Measurements from ENCODE around the gene SYT14. TPM values are rescaled to one million over a fixed set of nuclear protein-coding genes. Genes with fewer than 3 reads are reported as not detected.
"Not testable (repeated sequence)": the region's sequence is repeated elsewhere in the genome, so short reads cannot be mapped to it uniquely, and the experiment has no call there.

The SYT14 gene
- polyA plus RNA-seq, 1 donor from 2014 or later: not detected

- not testable (repeated sequence) for H3K27ac Mint-ChIP-seq, H3K36me3 Mint-ChIP-seq, H3K4me1 Mint-ChIP-seq
These were observed 18.4 kb upstream of the SYT14 start for GRCh38 chr1:209919637-209920036.

GRCh38 chr1:209920844-209921243, 17.2 kb upstream of the SYT14 start:
- no peak overlapping the region for H3K27ac Mint-ChIP-seq
- H3K9me3 Mint-ChIP-seq: no peaks in the 10 kb centered on the region
- no peaks in the 10 kb centered on the region for H3K27me3 Mint-ChIP-seq
- H3K4me3 Mint-ChIP-seq: no peak overlapping the region
- no peaks in the 10 kb centered on the region for H3K4me1 Mint-ChIP-seq
- no peaks in the 10 kb centered on the region for H3K36me3 Mint-ChIP-seq

More at GRCh38 chr1:209919637-209920036, 18.4 kb upstream of the SYT14 start:
- not testable (repeated sequence) for H3K9me3 Mint-ChIP-seq, H3K27me3 Mint-ChIP-seq, H3K4me3 Mint-ChIP-seq

GRCh38 chr1:209924390-209924789, 13.6 kb upstream of the SYT14 start:
- no peak overlapping the region for H3K27ac Mint-ChIP-seq
- H3K9me3 Mint-ChIP-seq: no peaks in the 10 kb centered on the region
- no peaks in the 10 kb centered on the region for H3K4me1 Mint-ChIP-seq
- peaks cover 3% of the 10 kb centered on the region for H3K27me3 Mint-ChIP-seq
- no peak overlapping the region for H3K4me3 Mint-ChIP-seq
- H3K36me3 Mint-ChIP-seq: no peaks in the 10 kb centered on the region

- no peaks in the 10 kb centered on the region for H3K9me3 Mint-ChIP-seq
- H3K4me1 Mint-ChIP-seq: no peaks in the 10 kb centered on the region
- no peaks in the 10 kb centered on the region for H3K36me3 Mint-ChIP-seq
- no peak overlapping the region for H3K27ac Mint-ChIP-seq
- no peak overlapping the region for H3K4me3 Mint-ChIP-seq
- H3K27me3 Mint-ChIP-seq: peaks cover 3% of the 10 kb centered on the region
These were observed 12.0 kb upstream of the SYT14 start for GRCh38 chr1:209926045-209926444.

GRCh38 chr1:209927466-209927865, 10.6 kb upstream of the SYT14 start:
- H3K27me3 Mint-ChIP-seq: peaks cover 3% of the 10 kb centered on the region
- H3K9me3 Mint-ChIP-seq: no peaks in the 10 kb centered on the region

GRCh38 chr1:209929751-209930150, 8.3 kb upstream of the SYT14 start:
- H3K9me3 Mint-ChIP-seq: peaks cover 0 to 4% (median 0%) of the 10 kb centered on the region in 3 donors
- H3K4me3 Mint-ChIP-seq: no peak overlapping the region
- H3K4me1 Mint-ChIP-seq: no peaks in the 10 kb centered on the region
- H3K36me3 Mint-ChIP-seq: no peaks in the 10 kb centered on the region
- no peak overlapping the region for H3K27ac Mint-ChIP-seq
- peaks cover 11% of the 10 kb centered on the region for H3K27me3 Mint-ChIP-seq

More at GRCh38 chr1:209927466-209927865, 10.6 kb upstream of the SYT14 start:
- Mint-ChIP-seq H3K4me3 (no peak overlapping the region), H3K4me1 (no peaks in the 10 kb centered on the region), H3K27ac (no peak overlapping the region), H3K36me3 (no peaks in the 10 kb centered on the region)

- no peak overlapping the region for H3K4me3 Mint-ChIP-seq
- peaks cover 11% of the 10 kb centered on the region for H3K27me3 Mint-ChIP-seq
- no peaks in the 10 kb centered on the region for H3K36me3 Mint-ChIP-seq
- peaks cover 0 to 4% (median 0%) of the 10 kb centered on the region in 3 donors for H3K9me3 Mint-ChIP-seq
- H3K4me1 Mint-ChIP-seq: no peaks in the 10 kb centered on the region
- H3K27ac Mint-ChIP-seq: no peak overlapping the region
These were observed 6.9 kb upstream of the SYT14 start for GRCh38 chr1:209931141-209931540.

- no peaks in the 10 kb centered on the region for H3K36me3 Mint-ChIP-seq
- H3K4me3 Mint-ChIP-seq: no peak overlapping the region
- H3K4me1 Mint-ChIP-seq: peaks cover 4 to 8% (median 8%) of the 10 kb centered on the region in 3 donors
- no peak overlapping the region for H3K27ac Mint-ChIP-seq
- peaks cover 1 to 12% (median 4%) of the 10 kb centered on the region in 3 donors for H3K9me3 Mint-ChIP-seq
- peaks cover 30% of the 10 kb centered on the region for H3K27me3 Mint-ChIP-seq
These were observed 1.9 kb upstream of the SYT14 start for GRCh38 chr1:209936125-209936524.

GRCh38 chr1:209945377-209945776, 7.4 kb downstream of the SYT14 start:
- peaks cover 2% of the 10 kb centered on the region for H3K27me3 Mint-ChIP-seq

GRCh38 chr1:209948155-209948554, 10.1 kb downstream of the SYT14 start:
- Mint-ChIP-seq H3K4me3 (no peak overlapping the region), H3K4me1 (no peaks in the 10 kb centered on the region), H3K27me3 (peaks cover 6% of the 10 kb centered on the region), H3K27ac (no peak overlapping the region), H3K36me3 (peaks cover 1% of the 10 kb centered on the region), H3K9me3 (peaks cover 1 to 7% (median 5%) of the 10 kb centered on the region in 3 donors)

More at GRCh38 chr1:209945377-209945776, 7.4 kb downstream of the SYT14 start:
- no peak overlapping the region for H3K27ac Mint-ChIP-seq
- peaks cover 0 to 3% (median 3%) of the 10 kb centered on the region in 3 donors for H3K9me3 Mint-ChIP-seq
- H3K4me3 Mint-ChIP-seq: no peak overlapping the region
- H3K4me1 Mint-ChIP-seq: no peaks in the 10 kb centered on the region
- peaks cover 1% of the 10 kb centered on the region for H3K36me3 Mint-ChIP-seq

GRCh38 chr1:209956116-209956515, 18.1 kb downstream of the SYT14 start:
- Mint-ChIP-seq H3K36me3 (no peaks in the 10 kb centered on the region), H3K9me3 (peaks cover 0 to 3% (median 3%) of the 10 kb centered on the region in 3 donors), H3K27ac (no peak overlapping the region), H3K4me3 (no peak overlapping the region), H3K4me1 (no peaks in the 10 kb centered on the region), H3K27me3 (peaks cover 7% of the 10 kb centered on the region)

- Mint-ChIP-seq H3K4me1 (no peaks in the 10 kb centered on the region), H3K27me3 (peaks cover 1% of the 10 kb centered on the region), H3K36me3 (no peaks in the 10 kb centered on the region), H3K27ac (no peak overlapping the region), H3K4me3 (no peak overlapping the region), H3K9me3 (no peaks in the 10 kb centered on the region)
These were observed 21.6 kb downstream of the SYT14 start for GRCh38 chr1:209959623-209960022.

- H3K27me3 Mint-ChIP-seq: peaks cover 1% of the 10 kb centered on the region
These were observed 22.9 kb downstream of the SYT14 start for GRCh38 chr1:209960926-209961325.

GRCh38 chr1:209962388-209962787, 24.4 kb downstream of the SYT14 start:
- Mint-ChIP-seq H3K4me1 (no peaks in the 10 kb centered on the region), H3K4me3 (no peak overlapping the region), H3K9me3 (peaks cover 0 to 2% (median 0%) of the 10 kb centered on the region in 3 donors), H3K27me3 (peaks cover 1% of the 10 kb centered on the region), H3K36me3 (no peaks in the 10 kb centered on the region), H3K27ac (no peak overlapping the region)

More at GRCh38 chr1:209960926-209961325, 22.9 kb downstream of the SYT14 start:
- Mint-ChIP-seq H3K27ac (no peak overlapping the region), H3K4me3 (no peak overlapping the region), H3K36me3 (no peaks in the 10 kb centered on the region), H3K9me3 (peaks cover 0 to 2% (median 0%) of the 10 kb centered on the region in 3 donors), H3K4me1 (no peaks in the 10 kb centered on the region)

GRCh38 chr1:209962856-209963255, 24.8 kb downstream of the SYT14 start:
- H3K27me3 Mint-ChIP-seq: no peaks in the 10 kb centered on the region
- no peak overlapping the region for H3K4me3 Mint-ChIP-seq
- H3K4me1 Mint-ChIP-seq: no peaks in the 10 kb centered on the region
- peaks cover 0 to 2% (median 0%) of the 10 kb centered on the region in 3 donors for H3K9me3 Mint-ChIP-seq
- no peak overlapping the region for H3K27ac Mint-ChIP-seq
- H3K36me3 Mint-ChIP-seq: no peaks in the 10 kb centered on the region

- Mint-ChIP-seq H3K4me1 (no peaks in the 10 kb centered on the region), H3K27me3 (no peaks in the 10 kb centered on the region), H3K4me3 (no peak overlapping the region), H3K27ac (no peak overlapping the region), H3K36me3 (no peaks in the 10 kb centered on the region), H3K9me3 (peaks cover 0 to 6% (median 2%) of the 10 kb centered on the region in 3 donors)
These were observed 28.0 kb downstream of the SYT14 start for GRCh38 chr1:209965996-209966395.
